Stimulated activated naive CD4-positive, alpha-beta T cell (primary cell): Measurements from ENCODE around the gene FRS2.
"Not testable (repeated sequence)": the region's sequence is repeated elsewhere in the genome, so short reads cannot be mapped to it uniquely, and the experiment has no call there.

Experiments
- DNase-seq, 6 experiments: peaks; one replicate each; lab custom pipeline; 2025; lab: John Stamatoyannopoulos, UW

The FRS2 gene

GRCh38 chr12:69580074-69580473 is 109.9 kb downstream of the FRS2 start:
- no peak for DNase-seq

- no peak for DNase-seq
Measured at GRCh38 chr12:69583203-69583602, 113.0 kb downstream of the FRS2 start.

GRCh38 chr12:69585189-69586062 is 115.2 kb downstream of the FRS2 start, which contains the start of gene CCT2:
Gene CCT2 (plus strand): TSS chr12:69585459. CDS start chr12:69585522, 63 bp downstream.
- peak; percentile 89 to 96 (median 94) for DNase-seq

GRCh38 chr12:69588527-69588926 is 118.3 kb downstream of the FRS2 start:
- DNase-seq: no peak

- DNase-seq: no peak
Measured at GRCh38 chr12:69589082-69589481, 118.9 kb downstream of the FRS2 start.

GRCh38 chr12:69595689-69596088 is 125.5 kb downstream of the FRS2 start:
- no peak for DNase-seq

GRCh38 chr12:69598174-69598753 is 128.1 kb downstream of the FRS2 start:
- DNase-seq: no peak

- no peak for DNase-seq
Measured at GRCh38 chr12:69600804-69601203, 130.6 kb downstream of the FRS2 start.

- DNase-seq: no peak
Measured at GRCh38 chr12:69601962-69602685, 131.9 kb downstream of the FRS2 start.

- no peak for DNase-seq
Measured at GRCh38 chr12:69602954-69603353, 132.8 kb downstream of the FRS2 start.

- DNase-seq: not testable (repeated sequence)
Measured at GRCh38 chr12:69603556-69603955, 133.4 kb downstream of the FRS2 start.

- not testable (repeated sequence) for DNase-seq
Measured at GRCh38 chr12:69604275-69604674, 134.1 kb downstream of the FRS2 start.

GRCh38 chr12:69608114-69608513 is 137.9 kb downstream of the FRS2 start:
- DNase-seq: no peak

GRCh38 chr12:69610126-69610525 is 139.9 kb downstream of the FRS2 start:
- DNase-seq: no peak

GRCh38 chr12:69610729-69611128 is 140.5 kb downstream of the FRS2 start, which contains the start of gene LRRC10:
Gene LRRC10 (minus strand): TSS chr12:69610907. CDS start chr12:69610838, 69 bp downstream.
- no peak for DNase-seq

- DNase-seq: no peak
Measured at GRCh38 chr12:69613351-69613750, 143.2 kb downstream of the FRS2 start.

GRCh38 chr12:69616025-69616424 is 145.8 kb downstream of the FRS2 start:
- no peak for DNase-seq

- DNase-seq: no peak
Measured at GRCh38 chr12:69619050-69619449, 148.9 kb downstream of the FRS2 start.

- no peak for DNase-seq
Measured at GRCh38 chr12:69620077-69620476, 149.9 kb downstream of the FRS2 start.

GRCh38 chr12:69620921-69621320 is 150.7 kb downstream of the FRS2 start:
- no peak for DNase-seq

- DNase-seq: no peak
Measured at GRCh38 chr12:69621551-69621950, 151.4 kb downstream of the FRS2 start.

GRCh38 chr12:69623970-69624369 is 153.8 kb downstream of the FRS2 start:
- DNase-seq: no peak

GRCh38 chr12:69627501-69627900 is 157.3 kb downstream of the FRS2 start:
- DNase-seq: no peak
